ENCODE results near the gene RIPOR1.

Gene RIPOR1

DNA sequence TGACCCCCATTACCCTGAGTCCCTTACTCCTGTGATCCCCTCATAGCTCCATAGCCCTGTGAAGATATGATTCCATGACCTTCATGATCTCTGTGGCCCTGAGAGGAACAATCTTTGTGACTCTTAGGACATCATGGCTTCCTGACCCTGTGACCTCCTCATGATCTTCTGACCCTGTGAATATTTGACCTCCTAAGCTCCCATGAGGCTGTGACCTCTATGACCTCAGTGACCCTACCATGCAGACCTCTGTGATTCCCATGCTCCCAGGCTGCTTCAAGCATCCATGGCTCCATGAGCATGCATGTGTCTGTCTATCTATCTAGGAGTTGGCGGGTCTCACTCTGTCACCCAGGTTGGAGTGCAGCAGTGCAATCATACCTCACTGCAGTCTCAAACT is 12.1 kb downstream of the RIPOR1 start:
- no peak for DNase-seq

DNA sequence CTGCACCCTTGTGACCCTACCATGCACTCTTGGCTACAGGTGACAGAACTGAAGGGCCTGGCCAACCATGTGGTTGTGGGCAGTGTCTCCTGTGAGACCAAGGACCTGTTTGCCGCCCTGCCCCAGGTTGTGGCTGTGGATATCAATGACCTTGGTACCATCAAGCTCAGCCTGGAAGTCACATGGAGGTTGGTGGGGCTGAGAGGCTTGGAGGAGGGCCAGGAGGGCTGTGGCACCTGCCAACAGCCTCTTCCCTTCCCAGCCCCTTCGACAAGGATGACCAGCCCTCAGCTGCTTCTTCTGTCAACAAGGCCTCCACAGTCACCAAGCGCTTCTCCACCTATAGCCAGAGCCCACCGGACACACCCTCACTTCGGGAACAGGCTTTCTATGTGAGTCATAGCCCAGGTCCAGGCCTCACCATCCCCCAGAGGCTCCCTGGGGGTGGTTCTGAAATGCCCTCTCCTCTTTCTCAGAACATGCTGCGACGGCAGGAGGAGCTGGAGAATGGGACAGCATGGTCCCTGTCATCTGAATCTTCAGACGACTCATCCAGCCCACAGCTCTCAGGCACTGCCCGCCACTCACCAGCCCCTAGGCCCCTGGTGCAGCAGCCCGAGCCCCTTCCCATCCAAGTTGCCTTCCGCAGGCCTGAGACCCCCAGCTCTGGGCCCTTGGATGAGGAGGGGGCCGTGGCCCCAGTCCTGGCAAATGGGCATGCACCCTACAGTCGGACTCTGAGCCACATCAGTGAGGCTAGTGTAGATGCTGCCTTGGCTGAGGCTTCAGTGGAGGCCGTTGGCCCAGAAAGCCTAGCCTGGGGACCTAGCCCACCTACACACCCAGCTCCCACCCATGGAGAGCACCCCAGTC is 13.0 kb downstream of the RIPOR1 start:
- DNase-seq: no peak

DNA sequence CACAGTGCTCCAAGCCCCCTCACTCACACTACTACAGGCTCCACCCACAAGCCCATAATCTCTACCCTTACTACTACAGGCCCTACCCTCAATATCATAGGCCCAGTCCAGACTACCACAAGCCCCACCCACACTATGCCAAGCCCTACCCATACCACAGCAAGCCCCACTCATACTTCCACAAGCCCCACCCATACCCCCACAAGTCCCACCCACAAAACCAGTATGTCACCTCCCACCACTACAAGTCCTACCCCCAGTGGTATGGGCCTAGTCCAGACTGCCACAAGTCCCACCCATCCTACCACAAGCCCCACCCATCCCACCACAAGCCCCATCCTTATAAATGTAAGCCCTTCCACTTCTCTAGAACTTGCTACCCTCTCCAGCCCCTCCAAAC is 13.8 kb downstream of the RIPOR1 start:
- DNase-seq: no peak

- no peak for DNase-seq
Observed at GRCh38 chr16:67543036-67543435, 14.4 kb downstream of the RIPOR1 start.

GRCh38 chr16:67543582-67543981 is 15.0 kb downstream of the RIPOR1 start:
- DNase-seq: no peak

DNA sequence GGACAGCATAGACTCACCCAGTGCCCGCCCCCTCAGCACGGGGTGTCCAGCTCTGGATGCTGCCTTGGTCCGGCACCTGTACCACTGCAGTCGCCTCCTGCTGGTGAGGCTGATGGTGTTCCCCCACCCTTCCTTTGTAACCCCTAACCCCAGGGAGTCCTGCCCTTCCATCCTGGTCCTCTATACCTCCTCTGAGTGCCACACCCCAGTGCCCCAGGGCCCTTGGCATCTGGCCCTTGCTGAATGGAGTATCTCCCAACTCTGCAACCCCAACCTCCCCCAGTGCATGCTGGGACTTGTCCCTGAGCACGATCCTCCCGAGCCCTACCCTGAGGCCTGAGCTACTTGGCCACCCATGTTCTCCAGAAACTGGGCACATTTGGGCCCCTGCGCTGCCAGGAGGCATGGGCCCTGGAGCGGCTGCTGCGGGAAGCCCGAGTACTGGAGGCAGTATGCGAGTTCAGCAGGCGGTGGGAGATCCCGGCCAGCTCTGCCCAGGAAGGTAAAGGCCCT is 15.8 kb downstream of the RIPOR1 start:
- no peak for DNase-seq

DNA sequence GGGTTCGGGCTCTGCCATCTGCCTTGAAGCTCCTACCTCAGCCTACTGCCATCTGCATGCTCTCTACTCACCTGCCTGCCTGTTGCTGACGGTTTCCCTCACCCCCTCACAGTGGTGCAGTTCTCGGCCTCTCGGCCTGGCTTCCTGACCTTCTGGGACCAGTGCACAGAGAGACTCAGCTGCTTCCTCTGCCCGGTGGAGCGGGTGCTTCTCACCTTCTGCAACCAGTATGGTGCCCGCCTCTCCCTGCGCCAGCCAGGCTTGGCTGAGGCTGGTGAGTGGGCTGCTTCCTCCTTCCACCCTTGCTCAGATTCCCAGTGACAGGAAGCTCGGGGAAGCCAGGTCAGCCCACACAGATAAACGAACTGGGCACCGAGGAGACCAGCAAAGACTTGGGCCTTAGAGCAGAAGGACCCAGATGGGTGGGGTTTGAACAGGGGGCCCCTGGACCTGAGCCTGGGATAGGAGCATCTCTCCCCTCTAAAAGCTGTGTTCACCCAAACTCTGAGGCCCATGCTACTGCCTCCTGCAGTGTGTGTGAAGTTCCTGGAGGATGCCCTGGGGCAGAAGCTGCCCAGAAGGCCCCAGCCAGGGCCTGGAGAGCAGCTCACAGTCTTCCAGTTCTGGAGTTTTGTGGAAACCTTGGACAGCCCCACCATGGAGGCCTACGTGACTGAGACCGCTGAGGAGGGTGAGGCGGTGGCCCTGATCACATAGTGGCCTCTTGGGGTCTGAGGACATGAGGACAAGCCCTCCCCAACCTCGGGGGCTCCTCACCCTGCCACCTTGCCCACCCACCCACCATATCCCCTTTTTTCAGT is 16.4 kb downstream of the RIPOR1 start:
- no peak for DNase-seq

GRCh38 chr16:67545665-67546024 is 17.0 kb downstream of the RIPOR1 start:
- DNase-seq: no peak

GRCh38 chr16:67546091-67546501 is 17.5 kb downstream of the RIPOR1 start:
- no peak for DNase-seq

- DNase-seq: peak in 1 of 2 experiments; percentile 12
Observed at GRCh38 chr16:67546761-67547422, 18.3 kb downstream of the RIPOR1 start.

- no peak for DNase-seq
Observed at GRCh38 chr16:67547423-67548264, 19.0 kb downstream of the RIPOR1 start.

GRCh38 chr16:67548265-67549126 is 19.9 kb downstream of the RIPOR1 start:
- DNase-seq: no peak

DNA sequence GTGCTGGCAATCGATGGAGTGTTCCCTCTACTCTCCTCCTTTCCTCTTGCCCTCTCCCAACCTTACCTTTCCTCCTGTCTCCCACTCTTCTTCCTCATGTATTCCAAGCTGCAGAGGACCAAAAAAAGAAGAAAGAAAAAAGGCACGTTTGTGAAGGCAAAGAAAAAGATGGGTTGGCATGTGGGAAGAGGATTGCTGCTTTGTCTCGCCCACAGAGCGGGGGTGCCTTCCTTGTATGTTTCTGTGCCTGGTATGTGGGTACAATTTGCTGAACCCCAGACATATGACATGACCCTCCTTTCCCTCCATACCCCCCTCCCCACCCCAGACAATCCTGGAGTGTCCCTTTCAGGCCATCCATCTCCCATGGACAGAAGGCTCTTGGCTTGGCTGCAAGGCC is 20.6 kb downstream of the RIPOR1 start:
- DNase-seq: no peak

DNA sequence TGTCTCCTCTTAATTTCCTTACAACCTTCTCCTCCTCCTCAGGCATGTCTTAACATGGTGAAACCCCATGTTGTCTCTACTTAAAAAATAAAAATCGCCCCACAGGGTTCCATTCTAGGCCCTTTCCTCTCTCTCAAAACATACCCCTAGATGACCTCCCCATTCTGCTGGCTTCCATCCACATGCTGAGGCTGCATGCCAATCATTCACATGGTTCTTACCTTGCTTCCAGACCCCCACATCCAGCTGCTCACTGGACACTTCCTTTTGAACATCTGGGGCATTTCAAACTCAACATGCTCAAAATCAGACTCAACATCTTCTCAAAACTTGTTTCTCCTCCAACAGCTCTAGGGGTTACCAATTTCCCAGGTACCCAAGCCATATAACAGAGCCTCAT is 21.3 kb downstream of the RIPOR1 start:
- no peak for DNase-seq

DNA sequence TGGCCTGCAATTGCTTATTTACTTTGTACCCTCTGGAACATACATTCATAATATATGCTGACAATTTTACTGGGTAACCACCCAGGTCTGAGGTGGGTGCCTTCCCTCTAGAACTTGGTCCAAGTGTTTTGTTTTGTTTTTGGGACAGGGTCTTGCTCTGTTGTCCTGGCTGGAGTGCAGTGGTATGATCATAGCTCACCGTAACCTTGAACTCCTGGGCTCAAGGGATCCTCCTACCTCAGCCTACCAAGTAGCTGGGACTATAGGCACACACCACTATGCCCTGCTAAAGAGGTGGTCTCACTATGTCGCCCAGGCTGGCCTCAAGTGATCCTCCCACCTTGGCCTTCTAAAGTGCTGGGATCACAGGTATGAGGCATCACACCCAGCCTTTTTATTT is 22.5 kb downstream of the RIPOR1 start:
- DNase-seq: no peak

- no peak for DNase-seq
Observed at GRCh38 chr16:67551972-67552371, 23.3 kb downstream of the RIPOR1 start.

DNA sequence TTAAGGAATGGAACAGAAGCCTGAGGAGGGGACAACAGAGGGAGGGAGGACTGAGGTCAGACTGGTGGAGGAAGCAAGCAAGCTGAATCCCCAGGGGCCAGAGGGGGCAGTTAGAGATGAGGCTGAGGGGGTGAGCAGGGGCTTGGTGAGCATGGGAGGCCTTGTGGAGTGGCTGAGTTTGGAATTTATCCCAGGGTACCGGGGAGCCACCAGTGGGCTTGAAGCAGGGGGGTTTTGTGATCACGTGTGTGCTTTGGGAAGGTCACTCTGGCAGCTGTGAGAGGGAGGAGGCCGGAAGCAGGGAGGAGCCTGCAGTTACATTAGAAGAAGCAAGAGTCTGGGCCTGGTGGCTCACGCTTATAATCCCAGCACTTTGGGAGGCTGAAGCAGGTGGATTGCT is 23.8 kb downstream of the RIPOR1 start:
- DNase-seq: no peak

DNA sequence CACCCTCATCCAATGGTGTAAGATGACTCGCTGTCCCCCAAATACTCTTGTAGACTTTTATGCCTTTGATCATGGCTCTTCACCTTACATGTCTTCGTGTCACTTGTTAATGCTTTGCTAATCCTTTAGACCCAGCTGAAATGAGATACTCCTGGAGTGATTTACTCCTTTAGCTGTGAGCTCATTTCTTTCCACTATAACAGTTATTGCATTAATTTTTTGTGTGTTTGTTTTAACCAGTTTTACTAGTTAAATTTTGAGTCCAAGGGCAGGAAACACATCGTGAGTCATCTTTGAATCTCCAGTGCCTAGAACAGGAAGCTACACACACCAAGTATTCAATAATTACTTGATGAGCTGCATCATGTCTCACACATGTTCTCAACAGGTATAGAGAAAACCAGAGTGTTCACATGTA is 27.2 kb downstream of the RIPOR1 start:
- DNase-seq: no peak

- DNase-seq: no peak
Observed at GRCh38 chr16:67558859-67559258, 30.2 kb downstream of the RIPOR1 start.

GRCh38 chr16:67560827-67561342 is 32.3 kb downstream of the RIPOR1 start:
- no peak for DNase-seq

DNA sequence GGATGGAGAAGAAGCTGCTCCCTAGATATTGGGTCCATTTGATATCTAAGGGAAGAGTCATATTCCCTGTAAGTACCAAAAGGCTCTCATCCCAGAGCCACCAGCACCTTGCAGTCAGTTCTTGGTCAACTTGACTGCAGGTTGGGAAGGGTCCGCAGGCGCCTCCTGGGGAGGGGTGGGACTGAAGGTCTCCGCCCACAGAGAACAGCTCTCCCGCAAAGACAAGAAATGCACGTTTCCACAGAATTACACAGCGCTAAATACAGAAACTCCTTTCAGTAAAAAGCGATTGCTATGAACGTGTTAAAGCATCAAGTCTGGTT is 32.8 kb downstream of the RIPOR1 start:
- no peak for DNase-seq
